ENCODE data around the gene RTN3. TPM values are rescaled to one million over a fixed set of nuclear protein-coding genes. Genes with fewer than 3 reads are reported as not detected.

Gene RTN3
- total RNA-seq, 1 experiment from 2014 or later: 173 TPM

GRCh38 chr11:63708764-63709163 is 27.5 kb downstream of the RTN3 start:
- H3K27ac Mint-ChIP-seq: no peak overlapping the region
- Histone ChIP-seq H2BK12ac (ENCODE audit: insufficient read length, low read depth, low read length) (no peak overlapping the region), H3T11ph (ENCODE audit: low read length) (no peak overlapping the region), H2BK5ac (ENCODE audit: insufficient read length, low read length) (no peak overlapping the region), H4K8ac (replicated peaks; ENCODE audit: insufficient read length, low read depth, low read length) (no peak overlapping the region), H2AK5ac (ENCODE audit: insufficient read length, low read length) (no peak overlapping the region), H2BK20ac (ENCODE audit: low read depth, low read length, poor library complexity, severe bottlenecking) (no peak overlapping the region), H3K79me2 (ENCODE audit: insufficient read depth, low read length) (peaks cover 3% of the 10 kb centered on the region; the same call in 1 of the 2 replicates), H3K9me3 (ENCODE audit: control insufficient read depth, low read depth, low read length) (no peaks in the 10 kb centered on the region), H3K56ac (ENCODE audit: insufficient read length, low read depth, low read length) (no peak overlapping the region), H4K91ac (ENCODE audit: insufficient read length, low read depth, low read length) (no peak overlapping the region), H3K18ac (ENCODE audit: insufficient read length, low read depth, low read length) (no peak overlapping the region), H3K27me3 (ENCODE audit: insufficient read depth, low read length) (no peaks in the 10 kb centered on the region), H3K27ac (ENCODE audit: insufficient read length, low read depth, low read length) (no peak overlapping the region), H2BK120ac (ENCODE audit: low read depth, low read length, poor library complexity, severe bottlenecking) (no peak overlapping the region), H3K4me1 (ENCODE audit: insufficient read depth, low read length) (no peaks in the 10 kb centered on the region), H3K14ac (ENCODE audit: insufficient read depth, low read length) (no peak overlapping the region), H2AFZ (ENCODE audit: low read length) (no peak overlapping the region), H4K20me1 (ENCODE audit: control insufficient read depth, insufficient read depth, insufficient read length) (no peaks in the 10 kb centered on the region), H3K4ac (ENCODE audit: low read depth, low read length) (no peak overlapping the region), H3K23ac (ENCODE audit: insufficient read length, low read depth, low read length) (no peak overlapping the region), H3K4me2 (ENCODE audit: insufficient read depth, insufficient read length, low read length) (no peak overlapping the region), H4K5ac (ENCODE audit: insufficient read length, low read depth, low read length) (no peak overlapping the region), H3K23me2 (ENCODE audit: insufficient read length, low read depth, low read length, poor library complexity, severe bottlenecking) (no peaks in the 10 kb centered on the region), H2BK15ac (ENCODE audit: low read depth, low read length) (no peak overlapping the region), H3K79me1 (ENCODE audit: insufficient read depth, low read depth, low read length, poor library complexity, severe bottlenecking) (peaks cover 3% of the 10 kb centered on the region), H3K9ac (ENCODE audit: extremely low read depth, insufficient read length, low read length) (no peak overlapping the region)
- peaks cover 0 to 2% (median 0%) of the 10 kb centered on the region in 3 experiments; a peak in 1 of 7 replicates for H3K36me3 Mint-ChIP-seq (ENCODE audit: insufficient read depth in 1 of 3, low read depth in 3 of 3)
- WGBS (ENCODE audit: extremely low coverage, insufficient read length, low lambda C conversion rate): no CpG with 5 or more reads among the region's 1 CpG
- H3K27me3 Mint-ChIP-seq (ENCODE audit: low read depth): no peaks in the 10 kb centered on the region
- no peak overlapping the region for H3K4me3 Mint-ChIP-seq
- no peak for DNase-seq
- H3K9me3 Mint-ChIP-seq: no peaks in the 10 kb centered on the region
- peaks cover 7 to 13% of the 10 kb centered on the region in 2 experiments; a peak in 3 of 4 replicates for H3K4me1 Mint-ChIP-seq
- TF ChIP-seq, protein P1, sequence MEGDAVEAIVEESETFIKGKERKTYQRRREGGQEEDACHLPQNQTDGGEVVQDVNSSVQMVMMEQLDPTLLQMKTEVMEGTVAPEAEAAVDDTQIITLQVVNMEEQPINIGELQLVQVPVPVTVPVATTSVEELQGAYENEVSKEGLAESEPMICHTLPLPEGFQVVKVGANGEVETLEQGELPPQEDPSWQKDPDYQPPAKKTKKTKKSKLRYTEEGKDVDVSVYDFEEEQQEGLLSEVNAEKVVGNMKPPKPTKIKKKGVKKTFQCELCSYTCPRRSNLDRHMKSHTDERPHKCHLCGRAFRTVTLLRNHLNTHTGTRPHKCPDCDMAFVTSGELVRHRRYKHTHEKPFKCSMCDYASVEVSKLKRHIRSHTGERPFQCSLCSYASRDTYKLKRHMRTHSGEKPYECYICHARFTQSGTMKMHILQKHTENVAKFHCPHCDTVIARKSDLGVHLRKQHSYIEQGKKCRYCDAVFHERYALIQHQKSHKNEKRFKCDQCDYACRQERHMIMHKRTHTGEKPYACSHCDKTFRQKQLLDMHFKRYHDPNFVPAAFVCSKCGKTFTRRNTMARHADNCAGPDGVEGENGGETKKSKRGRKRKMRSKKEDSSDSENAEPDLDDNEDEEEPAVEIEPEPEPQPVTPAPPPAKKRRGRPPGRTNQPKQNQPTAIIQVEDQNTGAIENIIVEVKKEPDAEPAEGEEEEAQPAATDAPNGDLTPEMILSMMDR (conservative IDR thresholded peaks at IDR 0.05): no peak
